Stimulated activated CD4-positive, alpha-beta T cell treated with anti-CD3 and anti-CD28 coated beads, Interleukin-4, amount 100 ng/mL, for 48 hours (primary cell): ENCODE data around the gene MAGEA9B.
"Not testable (repeated sequence)": the region's sequence is repeated elsewhere in the genome, so short reads cannot be mapped to it uniquely, and the experiment has no call there.

ENCODE experiments used
- DNase-seq, 2 donors: peaks; one replicate each; pipeline ENCODE4 v3.0.0-alpha.2; 2020; ENCODE audit warnings: low read depth in 2 of 2

Gene MAGEA9B

GRCh38 chrX:149587359-149587758, at the start of gene MAGEA9B:
MAGEA9B (minus strand) TSS chrX:149587459; CDS start chrX:149583179, 4,280 bp downstream.
- DNase-seq: not testable (repeated sequence)

- no peak for DNase-seq
Measured at GRCh38 chrX:149633511-149633910, 46.3 kb upstream of the MAGEA9B start.

GRCh38 chrX:149631234-149632165, 44.2 kb upstream of the MAGEA9B start, which contains the start of gene TMEM185A:
TMEM185A (minus strand) TSS chrX:149631792; CDS start chrX:149631580, 212 bp downstream.
- DNase-seq: peak; percentile 60 to 64

GRCh38 chrX:149630681-149631233, 43.5 kb upstream of the MAGEA9B start:
- no peak for DNase-seq

GRCh38 chrX:149629730-149630387, 42.6 kb upstream of the MAGEA9B start:
- DNase-seq: no peak

- DNase-seq: no peak
Measured at GRCh38 chrX:149628768-149629167, 41.5 kb upstream of the MAGEA9B start.

- DNase-seq: no peak
Measured at GRCh38 chrX:149628280-149628679, 41.0 kb upstream of the MAGEA9B start.

- DNase-seq: not testable (repeated sequence)
Measured at GRCh38 chrX:149626829-149627228, 39.6 kb upstream of the MAGEA9B start.

GRCh38 chrX:149619662-149620061, 32.4 kb upstream of the MAGEA9B start:
- DNase-seq: not testable (repeated sequence)

- DNase-seq: no peak
Measured at GRCh38 chrX:149618871-149619270, 31.6 kb upstream of the MAGEA9B start.

- DNase-seq: no peak
Measured at GRCh38 chrX:149611623-149612175, 24.4 kb upstream of the MAGEA9B start.

GRCh38 chrX:149610511-149610910, 23.3 kb upstream of the MAGEA9B start:
- DNase-seq: no peak

GRCh38 chrX:149607699-149608098, 20.4 kb upstream of the MAGEA9B start:
- DNase-seq: no peak

GRCh38 chrX:149605248-149605885, 18.1 kb upstream of the MAGEA9B start:
- not testable (repeated sequence) for DNase-seq

GRCh38 chrX:149598603-149599002, 11.3 kb upstream of the MAGEA9B start:
- DNase-seq: not testable (repeated sequence)

- DNase-seq: not testable (repeated sequence)
Measured at GRCh38 chrX:149595943-149596342, 8.7 kb upstream of the MAGEA9B start.

GRCh38 chrX:149595214-149595613, 8.0 kb upstream of the MAGEA9B start, which contains the start of gene HSFX2:
HSFX2 (minus strand) TSS chrX:149595314; CDS start chrX:149594700, 614 bp downstream.
- DNase-seq: not testable (repeated sequence)

- not testable (repeated sequence) for DNase-seq
Measured at GRCh38 chrX:149590993-149591392, 3.7 kb upstream of the MAGEA9B start.

- not testable (repeated sequence) for DNase-seq
Measured at GRCh38 chrX:149585631-149586030, 1.6 kb downstream of the MAGEA9B start.

GRCh38 chrX:149573456-149573855, 13.8 kb downstream of the MAGEA9B start:
- DNase-seq: not testable (repeated sequence)

- no peak for DNase-seq
Measured at GRCh38 chrX:149572743-149573142, 14.5 kb downstream of the MAGEA9B start.
